GM21737 (cell line): ENCODE results near the gene HELZ.
"Not testable (repeated sequence)": the region's sequence is repeated elsewhere in the genome, so short reads cannot be mapped to it uniquely, and the experiment has no call there.

Source experiments
- ATAC-seq: cut with Tn5 transposase; IDR thresholded peaks from one replicate; pipeline ENCODE4 v1.9.1; 2021; ENCODE audit warnings: mild to moderate bottlenecking, moderate library complexity; ENCODE audit not compliant: unreplicated experiment

HELZ gene, protein sequence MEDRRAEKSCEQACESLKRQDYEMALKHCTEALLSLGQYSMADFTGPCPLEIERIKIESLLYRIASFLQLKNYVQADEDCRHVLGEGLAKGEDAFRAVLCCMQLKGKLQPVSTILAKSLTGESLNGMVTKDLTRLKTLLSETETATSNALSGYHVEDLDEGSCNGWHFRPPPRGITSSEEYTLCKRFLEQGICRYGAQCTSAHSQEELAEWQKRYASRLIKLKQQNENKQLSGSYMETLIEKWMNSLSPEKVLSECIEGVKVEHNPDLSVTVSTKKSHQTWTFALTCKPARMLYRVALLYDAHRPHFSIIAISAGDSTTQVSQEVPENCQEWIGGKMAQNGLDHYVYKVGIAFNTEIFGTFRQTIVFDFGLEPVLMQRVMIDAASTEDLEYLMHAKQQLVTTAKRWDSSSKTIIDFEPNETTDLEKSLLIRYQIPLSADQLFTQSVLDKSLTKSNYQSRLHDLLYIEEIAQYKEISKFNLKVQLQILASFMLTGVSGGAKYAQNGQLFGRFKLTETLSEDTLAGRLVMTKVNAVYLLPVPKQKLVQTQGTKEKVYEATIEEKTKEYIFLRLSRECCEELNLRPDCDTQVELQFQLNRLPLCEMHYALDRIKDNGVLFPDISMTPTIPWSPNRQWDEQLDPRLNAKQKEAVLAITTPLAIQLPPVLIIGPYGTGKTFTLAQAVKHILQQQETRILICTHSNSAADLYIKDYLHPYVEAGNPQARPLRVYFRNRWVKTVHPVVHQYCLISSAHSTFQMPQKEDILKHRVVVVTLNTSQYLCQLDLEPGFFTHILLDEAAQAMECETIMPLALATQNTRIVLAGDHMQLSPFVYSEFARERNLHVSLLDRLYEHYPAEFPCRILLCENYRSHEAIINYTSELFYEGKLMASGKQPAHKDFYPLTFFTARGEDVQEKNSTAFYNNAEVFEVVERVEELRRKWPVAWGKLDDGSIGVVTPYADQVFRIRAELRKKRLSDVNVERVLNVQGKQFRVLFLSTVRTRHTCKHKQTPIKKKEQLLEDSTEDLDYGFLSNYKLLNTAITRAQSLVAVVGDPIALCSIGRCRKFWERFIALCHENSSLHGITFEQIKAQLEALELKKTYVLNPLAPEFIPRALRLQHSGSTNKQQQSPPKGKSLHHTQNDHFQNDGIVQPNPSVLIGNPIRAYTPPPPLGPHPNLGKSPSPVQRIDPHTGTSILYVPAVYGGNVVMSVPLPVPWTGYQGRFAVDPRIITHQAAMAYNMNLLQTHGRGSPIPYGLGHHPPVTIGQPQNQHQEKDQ (N-terminal part only)

DNA sequence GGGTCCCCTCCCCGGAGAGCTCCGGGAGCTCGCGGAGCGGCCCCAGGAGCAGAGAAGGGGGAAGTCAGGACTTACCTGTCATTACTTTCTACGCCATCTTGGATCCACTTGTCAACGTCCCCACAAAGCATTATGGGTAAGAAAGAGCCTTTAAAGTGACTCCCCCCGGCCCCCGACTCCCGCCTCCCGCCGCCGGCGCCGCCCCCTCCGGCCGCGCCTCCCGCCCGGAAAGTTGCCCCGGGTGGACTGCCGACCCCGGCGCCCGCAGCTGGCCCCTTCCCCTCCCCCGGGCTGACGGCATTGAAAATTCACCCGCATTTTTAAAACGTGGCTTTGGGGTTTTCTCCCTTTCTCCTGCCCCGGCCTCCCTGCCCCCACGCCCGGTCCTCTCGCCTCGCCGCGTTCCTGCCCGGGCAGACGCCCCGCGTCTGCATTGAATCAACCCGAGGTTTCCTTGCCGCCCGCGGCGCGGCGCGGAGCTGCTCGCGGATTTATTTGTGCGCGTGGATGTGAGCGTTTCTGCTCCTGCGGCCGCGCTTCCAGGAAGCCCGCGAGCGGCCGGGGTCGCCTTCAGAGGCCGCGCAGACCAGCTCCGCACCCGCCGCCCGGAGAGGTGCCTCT lies at the start of gene HELZ:
Gene HELZ, minus strand, starts transcription at position 124 of the 621 bp plus-strand sequence. CDS start 26,392 bp downstream, outside the sequence.
- peak; percentile 48 for ATAC-seq

DNA sequence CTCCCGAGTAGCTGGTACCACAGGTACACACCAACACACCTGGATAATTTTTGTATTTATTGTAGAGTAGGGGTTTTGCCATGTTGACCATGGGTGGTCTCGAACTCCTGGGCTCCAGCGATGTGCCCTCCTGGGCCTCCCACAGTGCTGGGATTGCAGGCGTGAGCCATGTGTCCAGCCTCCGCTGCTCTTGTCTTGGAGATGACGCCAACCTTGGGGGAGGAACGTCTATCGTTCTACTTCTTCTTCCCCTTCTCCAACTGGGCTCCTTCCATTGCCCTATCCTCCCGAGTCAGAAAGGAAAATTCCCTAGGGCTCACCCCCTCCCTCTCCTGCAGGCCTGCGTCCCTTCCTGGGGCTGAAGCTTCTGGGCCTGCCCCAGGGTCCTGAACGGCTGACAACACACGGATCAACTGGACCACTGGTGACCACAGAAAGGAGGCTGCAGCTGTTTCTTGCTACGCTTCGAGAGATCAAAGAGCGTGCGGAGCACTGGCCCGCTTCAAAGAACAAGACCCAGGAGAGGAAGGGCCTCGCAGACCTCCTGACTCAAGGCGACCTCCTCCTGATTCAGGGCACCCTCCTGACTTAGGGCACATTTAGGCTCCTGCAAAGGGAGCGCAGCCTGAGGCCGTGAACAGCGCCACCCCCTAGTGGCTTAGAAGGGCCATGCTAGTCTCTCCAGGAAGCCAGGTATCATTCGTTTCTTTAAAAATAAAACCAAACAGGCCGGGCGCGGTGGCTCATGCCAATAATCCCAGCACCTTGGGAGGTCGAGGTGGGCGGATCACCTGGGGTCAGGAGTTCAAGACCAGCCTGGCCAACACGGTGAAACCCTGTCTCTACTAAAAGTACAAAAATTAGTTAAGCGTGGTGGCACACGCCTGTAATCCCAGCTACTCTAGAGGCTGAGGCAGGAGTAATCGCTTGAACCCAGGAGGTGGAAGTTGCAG lies 48.5 kb upstream of the HELZ start:
- peak; percentile 91 for ATAC-seq

DNA sequence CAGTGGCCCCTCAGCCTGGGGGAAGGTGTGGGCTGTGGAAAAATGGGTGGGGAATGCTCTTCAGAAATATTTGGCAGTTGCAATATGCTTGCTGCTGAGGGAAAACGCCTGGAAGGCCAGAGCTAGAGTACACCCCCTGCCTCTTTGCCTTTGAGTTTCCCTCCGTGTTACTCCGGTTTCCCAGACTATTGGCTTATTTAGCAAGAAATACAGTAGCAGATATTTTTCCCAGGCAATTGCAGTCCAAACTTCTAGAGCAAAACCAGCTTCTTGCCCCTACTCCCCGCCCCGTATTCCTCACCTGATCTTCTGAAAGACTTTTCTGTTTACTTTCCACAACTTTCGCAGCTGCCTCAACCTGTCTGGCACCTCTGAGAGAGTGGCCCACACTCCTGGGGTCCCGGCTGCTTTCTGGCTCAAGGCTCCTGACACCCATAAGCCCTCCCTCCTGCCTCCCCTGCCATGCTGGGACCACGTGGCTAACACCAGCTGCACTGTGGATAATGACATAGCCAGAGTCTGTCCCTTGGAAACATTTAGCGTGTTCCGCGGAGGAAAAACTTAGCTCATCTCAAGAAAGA lies 45.8 kb upstream of the HELZ start:
- ATAC-seq, result no peak

DNA sequence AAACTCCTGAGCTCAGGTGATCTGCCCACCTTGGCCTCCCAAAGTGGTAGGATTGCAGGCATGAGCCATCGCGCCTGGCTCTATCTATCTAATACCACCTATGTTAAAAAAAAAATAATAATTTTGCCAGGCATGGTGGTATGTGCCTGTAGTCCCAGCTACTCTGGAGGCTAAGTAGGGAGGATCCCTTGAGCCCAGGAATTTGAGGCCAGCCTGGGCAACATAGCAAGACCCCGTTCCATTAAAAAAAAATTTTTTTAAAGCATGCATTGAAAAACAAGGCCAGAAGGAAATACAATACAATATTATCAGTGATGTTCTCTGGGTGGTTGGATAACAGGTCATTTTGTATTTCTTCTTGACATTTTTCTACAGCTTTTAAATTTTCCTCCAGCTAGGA lies 45.2 kb upstream of the HELZ start:
- no peak for ATAC-seq

DNA sequence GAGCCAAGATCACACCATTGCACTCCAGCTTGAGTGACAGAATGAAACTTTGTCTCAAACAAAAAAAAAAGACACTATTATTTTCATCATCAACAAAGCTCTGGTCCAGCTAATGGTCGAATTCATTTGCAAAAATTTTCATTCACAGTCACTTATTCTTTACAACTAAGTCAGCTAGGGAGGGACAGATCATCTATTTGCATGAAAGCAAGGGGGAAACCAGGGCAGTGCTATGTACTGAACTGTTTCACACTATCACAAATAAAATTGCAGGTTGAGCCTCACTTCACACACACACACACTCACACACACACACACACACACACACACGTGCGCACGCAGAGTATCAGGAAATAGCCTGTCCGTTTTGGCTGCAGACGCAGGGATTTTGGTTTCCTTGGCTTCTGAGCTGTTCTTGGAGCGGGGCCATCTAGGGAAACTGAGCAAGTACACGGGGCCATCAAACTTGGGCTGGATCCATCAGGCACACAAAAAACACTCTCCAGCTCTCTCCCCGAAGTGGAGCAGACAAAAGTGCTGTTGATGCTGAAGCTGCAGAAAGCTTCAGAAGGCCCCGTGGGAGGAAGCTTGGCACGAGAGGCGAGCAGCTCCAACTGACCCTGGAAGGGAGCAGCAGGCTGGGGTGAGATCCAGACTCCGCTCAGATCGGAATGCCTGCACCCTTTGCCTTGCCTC lies 44.3 kb upstream of the HELZ start:
- no peak for ATAC-seq

DNA sequence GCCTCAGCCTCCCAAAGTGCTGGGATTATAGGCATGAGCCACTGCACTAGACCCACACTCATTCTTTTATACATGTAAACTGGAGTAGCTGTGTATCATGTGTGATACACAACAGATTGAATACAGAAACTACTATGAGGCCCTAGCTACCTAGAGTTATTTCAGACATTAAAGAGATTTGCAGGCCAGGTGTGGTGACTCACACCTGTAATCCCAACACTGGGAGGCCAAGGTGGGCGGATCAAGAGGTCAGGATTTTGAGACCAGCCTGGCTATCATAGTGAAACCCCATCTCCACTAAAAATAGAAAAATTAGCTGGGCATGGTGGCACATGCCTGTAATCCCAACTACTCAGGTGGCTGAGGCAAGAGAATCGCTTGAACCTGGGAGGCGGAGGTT lies 41.8 kb upstream of the HELZ start:
- not testable (repeated sequence) for ATAC-seq

DNA sequence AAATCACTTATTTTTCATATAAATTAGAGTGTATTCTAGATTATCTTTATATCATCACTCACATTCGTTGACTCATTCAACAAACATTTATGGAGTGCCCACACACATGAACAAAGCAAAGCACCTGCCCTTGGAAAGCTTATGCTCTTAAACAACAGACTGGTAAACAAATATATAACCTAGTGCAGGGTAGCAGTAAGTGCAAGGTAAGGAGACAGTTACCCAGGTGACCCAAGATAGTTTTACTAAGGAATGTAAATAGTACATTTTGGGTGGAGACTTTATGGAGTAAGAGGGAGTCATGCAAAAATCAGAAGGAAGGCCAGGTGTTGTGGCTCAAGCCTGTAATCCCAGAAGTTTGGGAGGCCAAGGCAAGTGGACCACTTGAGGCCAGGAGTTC lies 40.4 kb upstream of the HELZ start:
- ATAC-seq, result no peak

DNA sequence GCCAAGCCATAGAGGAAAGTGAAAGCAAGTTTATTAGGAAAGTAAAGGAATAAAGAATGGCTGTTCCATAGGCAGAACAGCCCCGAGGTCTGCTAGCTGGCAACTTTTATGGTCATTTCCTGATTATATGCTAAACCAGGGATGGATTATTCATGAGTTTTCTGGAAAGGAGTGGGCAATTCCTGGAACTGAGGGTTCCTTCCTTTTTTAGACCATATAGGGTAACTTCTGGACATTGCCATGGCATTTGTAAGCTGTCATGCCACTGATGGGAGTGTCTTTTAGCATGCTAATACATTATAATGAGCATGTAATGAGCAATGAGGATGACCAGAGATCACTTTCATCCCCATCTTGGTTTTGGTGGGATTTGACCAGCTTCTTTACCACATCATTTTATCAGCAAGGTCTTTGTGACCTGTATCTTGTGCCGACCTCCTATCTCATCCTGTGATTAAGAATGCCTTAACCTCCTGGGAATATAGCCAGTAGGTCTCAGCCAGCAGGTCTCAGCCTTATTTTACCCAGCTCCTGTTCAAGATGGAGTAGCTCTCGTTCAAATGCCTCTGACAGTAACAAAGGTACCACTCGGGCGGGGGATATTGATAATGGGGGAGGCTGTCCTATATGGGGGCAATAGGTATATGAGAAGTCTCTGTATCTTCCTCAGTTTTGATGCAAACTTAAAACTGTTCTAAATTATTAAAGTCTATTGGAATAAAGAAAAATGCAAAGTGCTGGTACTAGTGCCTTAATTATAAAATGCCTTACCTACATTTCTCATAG lies 38.9 kb upstream of the HELZ start:
- no peak for ATAC-seq

DNA sequence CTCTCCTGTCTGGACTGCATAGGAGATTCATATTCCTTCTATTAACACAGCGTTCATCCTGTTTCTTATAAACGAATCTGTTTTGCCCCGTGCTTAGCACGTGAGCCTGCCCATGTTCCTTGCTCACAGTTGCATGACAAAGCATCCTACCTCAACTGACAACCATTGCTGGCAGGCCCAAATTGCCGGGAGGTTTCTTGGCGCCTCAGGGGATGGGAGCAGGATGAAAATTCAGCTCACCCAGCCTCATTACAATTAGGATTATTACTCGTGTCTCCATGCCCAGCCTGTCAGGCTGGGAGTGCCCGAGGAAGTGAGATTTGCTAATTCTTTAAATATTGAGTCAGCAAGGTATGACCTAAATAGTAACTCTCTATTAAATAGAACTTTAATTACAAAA lies 36.7 kb upstream of the HELZ start:
- no peak for ATAC-seq

DNA sequence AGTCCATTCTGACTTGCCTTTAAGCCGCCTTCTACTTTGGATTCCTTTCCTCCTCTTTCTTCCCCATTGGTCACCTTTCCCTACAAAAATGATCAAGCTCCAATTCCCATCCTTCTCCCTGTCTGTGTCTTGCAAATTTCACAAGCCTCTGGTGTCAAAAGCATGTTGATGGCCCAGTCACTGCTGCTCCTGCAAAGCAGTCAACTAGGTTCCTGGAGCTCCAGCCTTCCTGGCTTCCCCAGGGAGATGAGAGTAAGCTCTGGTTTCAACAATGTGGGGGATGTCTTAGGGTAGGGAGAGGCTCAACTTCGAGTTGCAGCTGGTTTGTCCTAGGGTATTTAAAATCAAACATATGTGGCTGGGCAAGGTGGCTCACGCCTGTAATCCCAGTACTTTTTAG lies 36.1 kb upstream of the HELZ start:
- ATAC-seq, result no peak

DNA sequence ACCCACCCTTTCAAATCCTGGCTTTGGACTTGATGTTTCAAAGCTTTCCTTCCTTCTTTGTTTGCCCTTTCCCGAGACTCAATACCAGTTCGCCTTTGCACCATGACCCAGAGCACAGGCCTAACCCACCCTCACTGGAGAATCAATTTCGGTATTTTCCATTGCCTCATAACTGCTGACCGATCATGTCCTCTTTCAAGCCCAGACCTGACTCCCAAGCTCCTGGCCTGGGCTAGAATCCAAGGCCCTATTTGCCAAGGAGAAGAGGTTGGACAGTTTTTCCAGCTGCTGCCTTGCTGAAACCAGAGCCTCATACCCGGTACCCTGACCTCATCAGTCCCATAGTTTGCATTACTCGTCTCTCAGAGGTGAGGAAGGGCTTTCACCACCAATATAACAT lies 35.3 kb upstream of the HELZ start:
- no peak for ATAC-seq

DNA sequence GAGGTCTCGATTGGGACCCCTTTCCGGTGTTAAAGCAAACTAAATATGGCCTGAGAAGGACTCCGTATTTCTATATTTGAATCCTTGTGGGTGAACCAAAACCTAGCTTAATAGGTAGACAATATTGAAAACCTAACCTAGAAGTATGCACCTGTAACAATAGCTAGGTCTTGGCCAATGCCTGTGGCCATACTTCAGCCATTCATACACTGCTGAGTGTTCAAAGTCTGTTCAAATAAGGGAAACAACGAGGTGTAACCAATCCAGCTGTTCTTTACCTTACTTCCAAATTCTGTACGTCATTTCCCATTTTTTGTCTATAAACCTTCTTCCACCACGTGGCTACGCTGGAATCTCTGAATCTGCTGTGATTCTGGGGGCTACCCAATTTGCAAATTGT lies 34.1 kb upstream of the HELZ start:
- no peak for ATAC-seq

DNA sequence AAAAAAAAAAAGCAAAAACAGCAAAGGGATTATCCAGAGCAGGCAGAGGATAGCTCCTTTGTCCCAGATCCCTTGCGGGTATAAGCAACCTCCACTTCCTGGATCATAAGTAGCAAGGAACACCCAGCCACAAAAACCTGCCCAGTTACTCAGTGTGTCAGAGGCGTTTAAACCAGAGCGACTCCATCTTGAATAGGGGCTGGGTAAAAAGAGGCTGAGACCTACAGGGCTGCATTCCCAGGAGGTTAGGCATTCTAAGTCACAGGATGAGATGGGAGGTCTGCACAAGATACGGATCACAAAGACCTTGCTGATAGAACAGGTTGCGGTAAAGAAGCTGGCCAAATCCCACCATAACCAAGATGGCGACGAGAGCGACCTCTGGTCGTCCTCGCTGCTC lies 33.4 kb upstream of the HELZ start:
- ATAC-seq, result no peak

DNA sequence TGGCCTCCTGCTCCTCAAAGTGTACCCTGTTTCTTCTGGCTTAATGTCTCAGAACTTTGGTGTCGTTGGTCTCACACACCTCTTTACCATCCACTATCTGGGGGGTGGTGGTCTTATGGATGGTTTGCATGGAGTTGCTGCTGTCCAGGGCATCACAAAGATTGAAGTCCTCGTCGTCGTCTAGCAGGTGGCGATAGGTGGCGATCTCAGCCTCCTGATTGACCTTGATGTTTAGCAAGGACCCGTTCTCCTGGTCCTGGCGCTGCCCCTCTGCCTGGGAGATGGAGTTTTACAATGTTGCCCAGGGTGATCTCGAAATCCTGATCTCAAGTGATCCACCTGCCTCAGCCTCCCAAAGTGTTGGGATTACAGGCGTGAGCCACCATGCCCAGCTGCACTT lies 31.1 kb upstream of the HELZ start:
- ATAC-seq, result no peak

DNA sequence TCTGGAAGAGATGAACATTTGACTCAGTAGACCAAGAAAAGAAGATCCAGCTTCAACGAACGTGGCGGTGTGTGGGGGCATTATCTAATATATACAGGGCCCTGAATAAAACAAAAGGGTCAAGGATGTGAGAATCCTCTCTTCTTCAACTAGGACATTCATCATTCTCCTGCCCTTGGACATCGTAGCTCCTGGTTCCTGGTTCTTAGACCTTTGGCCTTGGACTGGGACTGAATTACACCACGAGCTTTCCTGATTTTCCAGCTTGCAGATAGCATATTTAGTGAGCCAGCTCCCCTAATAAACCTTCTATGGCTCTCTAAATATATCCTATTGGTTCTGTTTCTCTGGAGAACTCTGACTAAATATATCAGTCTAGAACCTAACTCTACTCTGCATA lies 29.5 kb upstream of the HELZ start:
- no peak for ATAC-seq

DNA sequence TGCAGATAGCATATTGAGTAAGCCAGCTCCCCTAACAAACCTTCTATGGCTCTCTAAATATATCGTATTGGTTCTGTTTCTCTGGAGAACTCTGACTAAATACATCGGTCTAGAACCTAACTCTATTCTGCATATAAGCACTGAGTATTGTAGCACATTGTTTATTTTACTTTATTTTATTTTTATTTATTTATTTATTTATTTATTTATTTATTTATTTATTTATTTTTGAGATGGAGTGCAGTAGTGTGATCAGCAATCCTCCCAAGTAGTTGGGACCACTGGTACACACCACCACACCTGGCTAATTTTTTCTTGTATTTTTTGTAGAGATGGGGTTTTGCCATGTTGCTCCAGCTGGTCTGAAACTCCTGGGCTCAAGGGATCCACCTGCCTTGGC lies 28.9 kb upstream of the HELZ start:
- ATAC-seq, result no peak

DNA sequence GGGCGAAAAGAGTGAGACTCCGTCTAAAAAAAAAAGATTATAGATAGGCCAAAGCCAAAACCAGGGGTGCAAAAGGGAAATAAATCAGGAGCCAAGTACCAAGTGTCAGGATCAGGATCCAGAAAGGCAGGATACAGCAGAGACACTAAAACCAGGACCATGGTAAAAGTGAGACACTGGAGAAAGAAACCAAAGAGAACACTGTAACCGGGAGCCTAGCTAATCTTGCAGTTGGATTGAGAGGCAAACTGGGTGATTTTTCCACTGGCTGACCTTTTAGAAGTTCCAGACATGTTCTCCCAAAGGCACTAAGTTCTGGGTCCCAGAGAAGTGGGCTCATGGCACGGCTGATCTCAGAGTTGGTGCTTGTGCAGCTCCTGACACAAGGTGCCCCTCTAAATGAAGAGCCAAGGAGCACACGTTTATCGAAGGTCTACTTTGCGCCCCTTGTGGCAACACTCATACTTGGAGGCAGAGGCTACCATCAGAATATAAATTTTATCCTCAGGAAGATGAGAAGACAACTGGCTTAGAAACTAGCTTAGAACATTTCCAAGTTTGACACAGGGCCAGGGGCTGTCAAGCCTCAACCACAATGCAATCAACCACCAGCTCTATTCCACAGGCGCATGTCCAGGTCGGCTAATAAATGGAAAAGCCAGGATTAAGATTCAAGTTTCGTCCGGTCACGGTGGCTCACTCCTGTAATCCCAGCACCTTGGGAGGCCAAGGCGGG lies 27.5 kb upstream of the HELZ start:
- no peak for ATAC-seq
